HUDEP-2 (cell line): ENCODE measurements around the gene CEP72.
"Not testable (repeated sequence)": the region's sequence is repeated elsewhere in the genome, so short reads cannot be mapped to it uniquely, and the experiment has no call there.

Source experiments
- DNase-seq, 76 experiments: peaks; one replicate each; lab custom pipeline; 2025; ENCODE audit not compliant: unreplicated experiment in 76 of 76; lab: John Stamatoyannopoulos, UW

Gene CEP72

DNA sequence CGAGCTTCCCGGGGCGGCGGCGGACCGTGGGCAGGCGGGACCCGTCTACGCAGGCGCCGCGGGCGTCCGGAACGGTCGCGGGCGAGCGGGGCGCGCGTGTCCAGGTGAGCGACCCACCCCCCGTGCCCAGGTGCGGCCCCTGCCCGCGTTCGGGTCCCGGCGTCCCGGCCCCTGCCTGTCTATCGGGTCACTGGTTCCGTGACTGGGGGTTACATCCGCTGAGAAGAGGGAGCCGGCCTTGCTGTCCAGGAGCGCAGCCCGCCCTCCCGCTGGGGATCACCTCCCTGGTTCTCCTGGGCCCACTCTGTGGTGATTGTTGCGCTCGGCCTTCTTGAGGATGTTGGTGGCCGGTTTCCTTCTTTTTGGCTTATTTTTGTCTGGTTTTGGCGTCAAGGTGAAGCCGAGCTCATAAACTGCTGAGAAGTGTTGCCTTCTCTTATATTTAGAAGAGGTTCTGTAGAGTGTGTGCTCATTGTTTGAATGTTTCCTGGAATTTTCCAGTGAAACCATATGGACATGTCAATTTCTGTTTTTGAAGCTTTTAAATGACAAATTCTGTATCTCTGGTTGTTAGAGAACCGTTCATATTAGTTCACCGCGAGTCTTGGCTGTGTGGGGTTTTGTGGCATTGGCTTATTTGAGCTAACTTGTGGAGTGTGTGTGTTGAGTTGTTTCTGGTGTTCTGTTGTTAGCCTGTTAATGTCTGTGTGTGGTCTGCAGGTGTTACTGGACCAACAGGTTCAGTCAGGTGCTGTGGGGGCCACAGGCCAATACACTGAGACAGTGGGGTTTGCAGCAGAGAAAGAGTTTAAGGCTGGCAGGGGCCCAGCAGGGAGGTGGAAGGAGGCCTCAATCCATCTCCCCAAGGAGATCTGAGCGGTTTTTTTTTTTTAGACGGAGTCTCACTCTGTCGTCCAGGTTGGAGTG is 621 bp downstream of the CEP72 start:
- DNase-seq = peak in 22 of 76 experiments; percentile 5 to 66 (median 28)

GRCh38 chr5:616484-617039 is 4.4 kb downstream of the CEP72 start:
- DNase-seq = peak in 1 of 76 experiments; percentile 8

DNA sequence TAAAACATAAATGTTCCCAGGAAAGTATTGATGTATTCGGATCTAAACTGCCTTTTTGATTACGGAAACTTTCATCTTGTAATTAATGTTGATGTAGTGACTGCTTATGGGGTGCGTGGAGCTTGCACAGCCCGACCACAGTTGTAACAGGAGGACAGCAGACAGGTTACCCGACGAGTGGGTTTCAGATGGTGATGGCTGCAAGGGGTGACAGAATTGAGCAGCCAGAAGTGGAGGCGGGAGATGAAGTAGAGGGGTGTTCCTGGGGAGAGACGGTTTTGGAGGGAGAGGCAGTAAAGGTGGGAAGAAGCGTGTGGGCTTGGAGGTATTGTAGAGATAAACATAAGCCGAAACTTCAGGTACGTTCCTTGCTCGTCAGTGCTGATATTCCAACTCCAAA is 5.8 kb downstream of the CEP72 start:
- DNase-seq = no peak

DNA sequence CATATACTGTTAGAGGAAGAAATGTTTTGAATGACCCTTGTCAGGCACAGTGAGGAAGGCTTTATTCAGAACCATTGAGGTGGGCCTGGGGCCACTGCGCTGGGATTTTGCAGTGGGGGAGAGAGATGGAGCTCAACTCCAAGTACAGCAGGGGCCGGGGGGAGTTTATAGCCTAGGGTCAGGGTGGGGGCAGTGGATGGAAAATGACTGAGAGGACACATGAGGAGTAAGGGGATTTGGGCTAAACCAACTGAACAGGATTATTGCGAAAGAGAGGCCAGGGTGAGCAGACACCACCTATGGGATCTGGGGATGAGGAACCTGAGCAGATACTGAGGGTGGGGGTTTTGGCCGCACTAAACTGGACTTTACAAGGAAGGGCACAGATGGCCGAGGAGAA is 6.3 kb downstream of the CEP72 start:
- no peak for DNase-seq

GRCh38 chr5:619444-619843 is 7.3 kb downstream of the CEP72 start:
- DNase-seq = no peak

GRCh38 chr5:620152-620551 is 8.0 kb downstream of the CEP72 start:
- DNase-seq = no peak

DNA sequence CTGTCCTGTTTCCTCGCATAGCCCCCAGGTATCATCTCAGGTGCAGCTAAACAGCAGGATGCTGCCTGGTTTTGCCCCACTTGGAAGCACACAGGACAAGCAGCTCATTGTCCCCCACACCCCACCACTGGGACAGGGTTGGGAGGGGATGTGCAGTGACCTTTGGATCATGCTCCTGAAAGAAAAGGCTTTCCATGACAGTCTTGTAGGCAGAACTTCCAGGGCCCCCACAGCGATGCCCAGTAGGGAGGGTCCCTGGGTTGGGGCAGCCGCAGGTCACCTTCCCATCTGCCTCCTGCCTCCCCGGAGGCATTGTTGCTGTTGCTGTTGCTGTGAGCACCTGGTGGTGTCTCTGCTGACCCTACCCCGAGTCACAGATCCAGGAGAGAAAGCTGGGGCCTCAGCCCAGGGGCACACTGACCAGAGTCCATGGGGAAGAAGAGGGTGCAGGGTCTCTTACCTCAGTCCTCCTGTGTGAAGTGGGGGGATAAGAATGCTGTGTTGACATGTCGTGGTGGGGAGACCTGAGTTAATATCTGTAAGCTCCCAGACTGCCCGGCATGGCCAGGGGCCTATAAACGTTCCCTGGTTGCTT is 8.5 kb downstream of the CEP72 start:
- no peak for DNase-seq

DNA sequence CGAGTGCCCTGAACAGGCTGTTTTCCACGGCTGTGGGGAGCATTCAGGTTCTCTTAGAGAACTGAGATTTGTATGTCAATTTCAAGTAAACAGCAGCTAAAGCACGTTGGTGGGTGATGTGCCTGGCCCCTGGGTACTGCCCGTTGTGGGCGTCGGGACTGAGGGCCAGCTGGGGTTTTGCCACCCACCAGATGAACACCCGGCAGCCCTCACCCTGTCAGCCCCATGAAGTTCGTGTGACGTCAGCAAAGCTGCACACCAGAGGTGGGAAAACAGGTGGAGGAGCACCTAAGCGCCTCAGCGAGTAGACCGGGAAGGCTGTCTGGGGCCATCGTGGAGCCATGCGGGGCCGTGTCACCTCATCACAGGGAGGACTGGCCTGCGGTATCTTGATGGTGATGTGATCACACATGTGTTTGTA is 9.2 kb downstream of the CEP72 start:
- DNase-seq = no peak

DNA sequence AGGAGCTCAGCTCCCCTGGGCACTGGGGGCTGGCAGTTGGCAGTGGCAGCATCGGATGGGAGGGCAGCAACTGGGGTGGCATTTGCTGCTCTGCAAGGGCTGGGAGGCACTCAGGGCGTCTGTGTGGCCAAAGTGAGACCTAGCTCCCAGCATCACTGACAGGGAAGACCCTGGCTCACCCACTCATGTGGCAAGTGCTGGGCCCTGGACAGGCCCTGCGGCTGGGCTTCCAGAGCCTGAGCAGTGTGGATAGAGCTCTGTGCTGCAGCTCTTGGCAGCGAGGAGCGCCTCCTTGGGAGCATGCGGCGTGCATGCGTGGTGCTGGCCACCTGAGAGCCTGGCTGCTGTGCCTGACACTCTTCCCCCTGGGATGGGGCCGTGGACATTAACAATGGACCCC is 10.2 kb downstream of the CEP72 start:
- DNase-seq = no peak

DNA sequence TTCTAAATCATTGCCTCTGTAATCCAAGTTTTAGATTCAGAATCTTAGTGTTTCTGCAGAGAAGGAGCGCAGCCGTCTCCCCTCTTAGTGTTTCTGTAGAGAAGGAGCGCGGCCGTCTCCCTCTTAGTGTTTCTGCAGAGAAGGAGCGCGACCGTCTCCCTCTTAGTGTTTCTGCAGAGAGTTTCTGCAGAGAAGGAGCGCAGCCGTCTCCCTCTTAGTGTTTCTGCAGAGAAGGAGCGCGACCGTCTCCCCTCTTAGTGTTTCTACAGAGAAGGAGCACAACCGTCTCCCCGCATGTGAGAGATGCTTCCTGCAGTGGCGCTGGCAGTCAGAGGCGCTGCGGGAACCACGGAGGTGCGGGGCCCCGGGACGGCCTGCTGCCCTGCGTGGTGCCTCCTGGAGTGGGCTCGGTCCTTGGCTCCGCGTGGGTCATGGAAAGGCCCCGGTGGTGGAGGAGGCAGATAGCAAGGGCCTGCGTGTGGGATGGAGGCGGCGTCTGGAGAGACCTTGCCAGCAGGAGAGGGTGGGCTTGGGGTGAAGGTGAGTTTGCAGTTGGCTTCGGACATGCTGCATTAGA is 10.9 kb downstream of the CEP72 start:
- no peak for DNase-seq

GRCh38 chr5:623531-623930 is 11.4 kb downstream of the CEP72 start:
- no peak for DNase-seq

GRCh38 chr5:624118-624950 is 12.2 kb downstream of the CEP72 start:
- no peak for DNase-seq

GRCh38 chr5:624951-625230 is 12.8 kb downstream of the CEP72 start:
- DNase-seq = no peak

- no peak for DNase-seq
Measured at GRCh38 chr5:625516-625915, 13.4 kb downstream of the CEP72 start.

DNA sequence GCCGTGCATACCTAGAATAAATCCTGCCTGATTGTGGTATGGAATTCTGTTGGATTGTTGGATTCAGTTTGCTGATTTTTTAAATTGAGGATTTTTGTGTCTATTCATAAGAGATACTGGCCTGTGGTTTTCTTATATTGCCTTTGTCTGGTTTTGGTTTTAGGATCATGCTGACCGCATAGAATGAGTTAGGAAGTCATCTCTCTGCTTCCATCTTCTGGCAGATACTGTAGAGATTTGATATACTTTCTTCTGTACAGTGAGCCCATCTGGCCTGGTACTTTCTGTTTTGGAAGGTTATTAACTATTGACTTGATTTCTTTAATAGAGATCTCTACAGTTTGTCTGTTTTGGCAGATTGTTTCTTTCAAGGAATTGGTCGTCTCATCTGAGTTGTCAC is 14.7 kb downstream of the CEP72 start:
- DNase-seq = no peak

GRCh38 chr5:627840-628239 is 15.7 kb downstream of the CEP72 start:
- DNase-seq = no peak

DNA sequence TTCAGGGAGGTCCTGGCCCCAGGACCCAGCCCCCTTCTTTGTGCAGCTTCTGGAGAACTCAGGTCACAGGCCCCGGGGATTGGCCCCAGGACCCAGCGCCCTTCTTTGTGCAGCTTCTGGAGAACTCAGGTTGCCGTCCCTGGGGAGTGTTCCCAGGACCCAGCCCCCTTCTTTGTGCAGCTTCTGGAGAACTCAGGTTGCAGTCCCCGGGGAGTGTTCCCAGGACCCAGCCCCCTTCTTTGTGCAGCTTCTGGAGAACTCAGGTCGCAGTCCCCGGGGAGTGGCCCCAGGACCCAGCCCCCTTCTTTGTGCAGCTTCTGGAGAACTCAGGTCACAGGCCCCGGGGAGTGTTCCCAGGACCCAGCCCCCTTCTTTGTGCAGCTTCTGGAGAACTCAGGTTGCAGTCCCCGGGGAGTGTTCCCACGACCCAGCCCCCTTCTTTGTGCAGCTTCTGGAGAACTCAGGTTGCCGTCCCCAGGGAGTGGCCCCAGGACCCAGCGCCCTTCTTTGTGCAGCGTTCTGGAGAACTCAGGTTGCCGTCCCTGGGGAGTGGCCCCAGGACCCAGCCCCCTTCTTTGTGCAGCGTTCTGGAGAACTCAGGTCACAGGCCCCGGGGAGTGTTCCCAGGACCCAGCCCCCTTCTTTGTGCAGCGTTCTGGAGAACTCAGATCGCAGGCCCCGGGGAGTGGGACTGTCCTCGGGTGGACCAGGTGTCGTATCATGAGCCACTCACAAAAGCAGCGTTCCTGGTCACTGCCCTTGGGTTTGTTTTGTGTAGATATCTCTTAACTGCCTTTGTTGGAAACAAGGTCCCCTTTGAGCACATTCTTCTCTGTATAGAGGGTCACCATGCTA is 16.4 kb downstream of the CEP72 start:
- DNase-seq = not testable (repeated sequence)

DNA sequence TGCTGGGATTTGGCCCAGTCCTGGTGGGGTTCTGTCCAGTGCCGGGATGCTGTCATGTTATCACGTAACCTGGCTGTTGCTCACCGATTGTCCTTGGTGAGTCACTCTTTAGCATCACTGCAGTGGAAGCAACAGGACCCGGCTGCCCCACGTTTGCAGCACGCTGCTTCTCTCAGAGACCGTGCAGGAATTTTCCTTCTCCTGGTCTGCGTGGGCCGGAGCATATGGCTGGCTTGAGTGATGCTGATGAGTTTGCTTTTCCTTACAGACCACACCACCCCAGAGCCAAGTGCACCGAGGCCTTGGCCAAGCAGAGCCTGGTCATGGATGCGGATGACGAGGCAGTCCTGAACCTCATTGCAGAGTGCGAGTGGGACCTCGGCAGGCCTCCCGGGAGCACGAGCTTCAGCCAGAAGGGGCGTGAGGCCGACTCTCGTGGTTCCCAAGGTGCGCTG is 21.4 kb downstream of the CEP72 start:
- no peak for DNase-seq

DNA sequence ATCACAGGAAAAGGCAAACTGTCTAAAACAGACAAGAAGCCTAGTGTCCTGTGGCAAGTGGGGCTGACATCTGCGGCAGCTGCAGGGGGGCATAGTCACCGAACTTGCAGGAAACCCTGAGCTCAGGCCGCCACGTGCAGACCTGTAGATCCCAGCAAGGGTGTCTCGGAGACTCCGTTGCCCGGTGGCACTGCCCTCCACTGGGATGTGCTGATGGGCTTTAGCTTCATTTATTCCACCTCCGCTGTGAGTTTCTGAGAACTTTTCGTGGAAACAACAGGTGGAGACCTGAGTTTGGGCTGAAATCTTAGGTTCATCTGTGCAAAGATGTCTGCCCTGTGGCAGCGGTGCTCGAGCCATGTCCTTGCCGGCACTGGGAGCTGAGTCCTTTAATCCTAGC is 22.1 kb downstream of the CEP72 start:
- DNase-seq = no peak
